Measurements from ENCODE around the gene ADAMTSL1.

Gene ADAMTSL1

DNA sequence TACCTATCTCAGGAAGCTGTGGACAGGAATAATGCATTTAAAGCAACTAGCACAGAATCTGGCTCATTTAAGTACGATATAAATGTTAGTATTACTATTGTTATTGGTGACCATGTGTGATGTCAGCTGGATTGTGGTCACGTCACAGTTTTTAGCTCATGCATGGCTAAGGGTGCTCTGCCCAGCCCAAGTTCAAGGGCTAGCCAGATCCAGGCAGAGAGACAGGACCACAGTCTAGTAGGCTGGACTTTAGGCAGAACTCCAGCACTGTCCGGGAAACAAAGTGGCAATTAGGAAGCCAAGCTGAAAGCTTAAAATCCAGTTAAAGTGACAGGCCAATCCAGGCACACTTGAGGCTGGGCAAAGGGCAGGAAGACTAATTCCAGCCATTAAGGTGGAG, 273.6 kb downstream of the ADAMTSL1 start:
- Histone ChIP-seq H3K9me3 (ENCODE audit: insufficient read depth, low read depth, low read length) (no peaks in the 10 kb centered on the region), H3K4me1 (ENCODE audit: insufficient read depth, low read length) (no peaks in the 10 kb centered on the region), H3K9ac (ENCODE audit: low read depth, low read length) (no peak overlapping the region), H3K36me3 (ENCODE audit: insufficient read depth, low read length) (no peaks in the 10 kb centered on the region), H3K27me3 (ENCODE audit: insufficient read depth, low read length) (no peaks in the 10 kb centered on the region), H3K27ac (ENCODE audit: low read depth, low read length) (no peak overlapping the region), H3K4me3 (ENCODE audit: low read length) (no peak overlapping the region)
- 96% methylated on average over 3 of the region's 3 CpGs for WGBS

GRCh38 chr9:18748251-18748701, 274.3 kb downstream of the ADAMTSL1 start:
- Histone ChIP-seq H3K4me1 (ENCODE audit: insufficient read depth, low read length) (no peaks in the 10 kb centered on the region), H3K4me3 (ENCODE audit: low read length) (no peak overlapping the region), H3K27me3 (ENCODE audit: insufficient read depth, low read length) (no peaks in the 10 kb centered on the region), H3K9me3 (ENCODE audit: insufficient read depth, low read depth, low read length) (no peaks in the 10 kb centered on the region), H3K9ac (ENCODE audit: low read depth, low read length) (no peak overlapping the region), H3K36me3 (ENCODE audit: insufficient read depth, low read length) (no peaks in the 10 kb centered on the region), H3K27ac (ENCODE audit: low read depth, low read length) (no peak overlapping the region)
- WGBS = 92% methylated on average over 1 of the region's 1 CpG

GRCh38 chr9:18749711-18750110, 275.8 kb downstream of the ADAMTSL1 start:
- no peaks in the 10 kb centered on the region for H3K27me3 ChIP-seq (ENCODE audit: insufficient read depth, low read length)
- H3K4me3 ChIP-seq (ENCODE audit: low read length) = no peak overlapping the region
- H3K9me3 ChIP-seq (ENCODE audit: insufficient read depth, low read depth, low read length) = no peaks in the 10 kb centered on the region
- H3K9ac ChIP-seq (ENCODE audit: low read depth, low read length) = no peak overlapping the region
- WGBS = 89% methylated on average over 1 of the region's 1 CpG
- no peaks in the 10 kb centered on the region for H3K4me1 ChIP-seq (ENCODE audit: insufficient read depth, low read length)
- H3K36me3 ChIP-seq (ENCODE audit: insufficient read depth, low read length) = no peaks in the 10 kb centered on the region
- no peak overlapping the region for H3K27ac ChIP-seq (ENCODE audit: low read depth, low read length)

DNA sequence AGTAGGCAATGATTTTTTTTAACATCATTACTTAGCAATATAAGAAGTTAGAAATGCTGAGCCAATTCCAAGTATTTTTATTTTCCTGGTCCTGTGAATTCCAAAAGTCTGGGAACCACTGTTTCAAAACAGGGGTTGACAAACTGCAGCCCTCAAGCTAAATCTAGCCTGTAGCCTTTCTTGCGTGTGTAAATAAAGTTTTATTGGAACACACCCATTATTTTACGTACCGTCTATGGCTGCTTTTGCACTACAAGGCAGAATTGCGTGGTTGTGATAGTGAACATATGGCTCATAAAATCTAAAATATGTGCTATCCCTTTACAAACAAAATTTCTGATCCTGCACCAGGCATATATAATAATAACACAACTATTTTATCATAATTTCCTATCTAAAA, 280.0 kb downstream of the ADAMTSL1 start:
- WGBS = 100% methylated on average over 4 of the region's 4 CpGs
- H3K9me3 ChIP-seq (ENCODE audit: insufficient read depth, low read depth, low read length) = no peaks in the 10 kb centered on the region
- no peak overlapping the region for H3K4me3 ChIP-seq (ENCODE audit: low read length)
- no peaks in the 10 kb centered on the region for H3K4me1 ChIP-seq (ENCODE audit: insufficient read depth, low read length)
- H3K27ac ChIP-seq (ENCODE audit: low read depth, low read length) = no peak overlapping the region
- no peaks in the 10 kb centered on the region for H3K36me3 ChIP-seq (ENCODE audit: insufficient read depth, low read length)
- no peaks in the 10 kb centered on the region for H3K27me3 ChIP-seq (ENCODE audit: insufficient read depth, low read length)
- no peak overlapping the region for H3K9ac ChIP-seq (ENCODE audit: low read depth, low read length)

DNA sequence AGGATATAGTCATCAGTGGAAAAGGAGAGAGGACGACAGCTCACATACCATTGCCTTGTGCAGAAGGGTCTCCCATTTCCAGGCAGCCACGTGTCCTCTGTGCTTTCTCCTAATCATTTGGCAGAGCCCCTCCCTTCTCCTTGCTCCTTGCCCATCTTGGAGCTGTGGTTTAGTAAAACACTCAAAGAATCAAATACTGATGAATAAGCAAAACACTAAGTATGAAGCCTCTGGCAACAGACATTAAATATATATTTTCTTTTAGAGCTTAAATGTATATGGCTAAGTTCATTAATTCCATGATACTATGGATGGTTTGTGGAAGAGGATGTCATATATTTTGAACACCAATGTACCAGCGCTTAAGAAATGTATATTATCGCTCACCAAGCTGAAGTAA, 280.6 kb downstream of the ADAMTSL1 start:
- Histone ChIP-seq H3K36me3 (ENCODE audit: insufficient read depth, low read length) (no peaks in the 10 kb centered on the region), H3K9me3 (ENCODE audit: insufficient read depth, low read depth, low read length) (no peaks in the 10 kb centered on the region), H3K4me3 (ENCODE audit: low read length) (no peak overlapping the region), H3K4me1 (ENCODE audit: insufficient read depth, low read length) (no peaks in the 10 kb centered on the region), H3K27me3 (ENCODE audit: insufficient read depth, low read length) (no peaks in the 10 kb centered on the region), H3K27ac (ENCODE audit: low read depth, low read length) (no peak overlapping the region), H3K9ac (ENCODE audit: low read depth, low read length) (no peak overlapping the region)
- 89% methylated on average over 2 of the region's 4 CpGs for WGBS

GRCh38 chr9:18755263-18755662, 281.3 kb downstream of the ADAMTSL1 start:
- WGBS = 93% methylated on average over 2 of the region's 2 CpGs
- H3K9ac ChIP-seq (ENCODE audit: low read depth, low read length) = no peak overlapping the region
- H3K27ac ChIP-seq (ENCODE audit: low read depth, low read length) = no peak overlapping the region
- no peaks in the 10 kb centered on the region for H3K36me3 ChIP-seq (ENCODE audit: insufficient read depth, low read length)
- no peaks in the 10 kb centered on the region for H3K27me3 ChIP-seq (ENCODE audit: insufficient read depth, low read length)
- no peaks in the 10 kb centered on the region for H3K9me3 ChIP-seq (ENCODE audit: insufficient read depth, low read depth, low read length)
- H3K4me1 ChIP-seq (ENCODE audit: insufficient read depth, low read length) = no peaks in the 10 kb centered on the region
- no peak overlapping the region for H3K4me3 ChIP-seq (ENCODE audit: low read length)

- H3K9ac ChIP-seq (ENCODE audit: low read depth, low read length) = no peak overlapping the region
- no peak overlapping the region for H3K27ac ChIP-seq (ENCODE audit: low read depth, low read length)
- H3K4me3 ChIP-seq (ENCODE audit: low read length) = no peak overlapping the region
- 83% methylated on average over 3 of the region's 3 CpGs for WGBS
- no peaks in the 10 kb centered on the region for H3K4me1 ChIP-seq (ENCODE audit: insufficient read depth, low read length)
- H3K9me3 ChIP-seq (ENCODE audit: insufficient read depth, low read depth, low read length) = no peaks in the 10 kb centered on the region
- H3K36me3 ChIP-seq (ENCODE audit: insufficient read depth, low read length) = no peaks in the 10 kb centered on the region
- no peaks in the 10 kb centered on the region for H3K27me3 ChIP-seq (ENCODE audit: insufficient read depth, low read length)
These were observed 282.8 kb downstream of the ADAMTSL1 start for GRCh38 chr9:18756712-18757125.

- no peaks in the 10 kb centered on the region for H3K36me3 ChIP-seq (ENCODE audit: insufficient read depth, low read length)
- 93% methylated on average over 4 of the region's 4 CpGs for whole genome bisulfite sequencing
These were observed 285.9 kb downstream of the ADAMTSL1 start for GRCh38 chr9:18759827-18760226.

DNA sequence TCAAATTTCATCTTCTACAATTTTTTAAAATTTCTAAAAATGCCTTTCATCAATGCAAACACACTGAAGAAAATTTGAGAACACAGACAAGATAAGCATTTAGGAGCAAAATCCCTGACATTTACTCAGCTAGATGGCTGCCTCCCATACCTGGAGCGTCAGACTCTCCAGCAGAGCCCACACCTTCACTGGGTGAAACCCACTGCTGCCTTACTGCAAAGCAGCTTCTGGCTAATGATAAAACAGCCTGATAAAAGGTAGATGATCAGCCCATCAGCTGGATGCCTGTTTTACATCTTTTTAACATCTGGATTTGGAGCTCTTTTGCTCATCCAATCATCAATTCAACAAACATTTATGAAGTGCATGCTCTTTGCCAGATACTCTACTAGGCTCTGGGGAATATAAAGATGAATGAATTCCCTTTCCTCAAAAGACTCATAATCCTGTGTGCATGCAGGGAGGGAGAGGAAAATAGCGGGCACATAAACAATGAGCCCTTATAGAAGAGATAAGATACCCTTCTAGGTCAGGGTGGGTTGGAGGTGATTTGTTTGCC, 287.9 kb downstream of the ADAMTSL1 start:
- Histone ChIP-seq H3K4me1 (ENCODE audit: insufficient read depth, low read length) (no peaks in the 10 kb centered on the region), H3K9ac (ENCODE audit: low read depth, low read length) (no peak overlapping the region), H3K27me3 (ENCODE audit: insufficient read depth, low read length) (no peaks in the 10 kb centered on the region), H3K27ac (ENCODE audit: low read depth, low read length) (no peak overlapping the region), H3K36me3 (ENCODE audit: insufficient read depth, low read length) (no peaks in the 10 kb centered on the region), H3K9me3 (ENCODE audit: insufficient read depth, low read depth, low read length) (no peaks in the 10 kb centered on the region), H3K4me3 (ENCODE audit: low read length) (no peak overlapping the region)
- 78% methylated on average over 2 of the region's 2 CpGs for WGBS

More at GRCh38 chr9:18759827-18760226, 285.9 kb downstream of the ADAMTSL1 start:
- Histone ChIP-seq H3K9ac (ENCODE audit: low read depth, low read length) (no peak overlapping the region), H3K4me3 (ENCODE audit: low read length) (no peak overlapping the region), H3K9me3 (ENCODE audit: insufficient read depth, low read depth, low read length) (no peaks in the 10 kb centered on the region), H3K27me3 (ENCODE audit: insufficient read depth, low read length) (no peaks in the 10 kb centered on the region), H3K27ac (ENCODE audit: low read depth, low read length) (no peak overlapping the region), H3K4me1 (ENCODE audit: insufficient read depth, low read length) (no peaks in the 10 kb centered on the region)

GRCh38 chr9:18766989-18767550, 293.1 kb downstream of the ADAMTSL1 start:
- Histone ChIP-seq H3K36me3 (ENCODE audit: insufficient read depth, low read length) (no peaks in the 10 kb centered on the region), H3K9ac (ENCODE audit: low read depth, low read length) (no peak overlapping the region), H3K4me1 (ENCODE audit: insufficient read depth, low read length) (no peaks in the 10 kb centered on the region), H3K9me3 (ENCODE audit: insufficient read depth, low read depth, low read length) (no peaks in the 10 kb centered on the region), H3K4me3 (ENCODE audit: low read length) (no peak overlapping the region), H3K27me3 (ENCODE audit: insufficient read depth, low read length) (no peaks in the 10 kb centered on the region), H3K27ac (ENCODE audit: low read depth, low read length) (no peak overlapping the region)
- 87% methylated on average over 3 of the region's 3 CpGs for WGBS

GRCh38 chr9:18768951-18769622, 295.1 kb downstream of the ADAMTSL1 start:
- Histone ChIP-seq H3K9me3 (ENCODE audit: insufficient read depth, low read depth, low read length) (no peaks in the 10 kb centered on the region), H3K4me3 (ENCODE audit: low read length) (no peak overlapping the region), H3K9ac (ENCODE audit: low read depth, low read length) (no peak overlapping the region), H3K27ac (ENCODE audit: low read depth, low read length) (no peak overlapping the region), H3K4me1 (ENCODE audit: insufficient read depth, low read length) (no peaks in the 10 kb centered on the region), H3K36me3 (ENCODE audit: insufficient read depth, low read length) (no peaks in the 10 kb centered on the region), H3K27me3 (ENCODE audit: insufficient read depth, low read length) (no peaks in the 10 kb centered on the region)
- 89% methylated on average over 6 of the region's 6 CpGs for WGBS

Measured in HUES64 (cell line).